Neuron (in vitro differentiated cells): Measurements from ENCODE around the gene PGAP1.

Experiments used
- H2AFZ ChIP-seq: one replicate; pipeline ENCODE4 v1.6.1; 2013; ENCODE audit warnings: low read depth, mild to moderate bottlenecking, inconsistent platforms, low read length, moderate library complexity
- H3K27me3 ChIP-seq: one replicate; pipeline ENCODE4 v1.6.1; 2013; ENCODE audit warnings: low read length; ENCODE audit not compliant: insufficient read depth
- H3K36me3 ChIP-seq: one replicate; pipeline ENCODE4 v1.6.1; 2013; ENCODE audit warnings: low read length; ENCODE audit not compliant: insufficient read depth
- H3K4me1 ChIP-seq: one replicate; pipeline ENCODE4 v1.6.1; 2013; ENCODE audit warnings: low read length; ENCODE audit not compliant: insufficient read depth
- H3K4me3 ChIP-seq: 2 replicates; pipeline ENCODE4 v1.5.1; 2013; ENCODE audit warnings: mild to moderate bottlenecking, low read length, moderate library complexity
- H3K9me3 ChIP-seq: one replicate; pipeline ENCODE4 v1.6.1; 2013; ENCODE audit warnings: low read length

The PGAP1 gene

GRCh38 chr2:196926562-196927375 is at the start of gene PGAP1:
TSS of gene PGAP1 (minus strand) at chr2:196926707. CDS start at chr2:196926616, 91 bp downstream.
- Histone ChIP-seq H3K4me1 (peaks cover 22% of the 10 kb centered on the region), H3K4me3 (peak within 1 kb of the TSS; percentile 87), H3K9me3 (no peaks in the 10 kb centered on the region), H3K27me3 (no peaks in the 10 kb centered on the region), H2AFZ (peak within 1 kb of the TSS; percentile 59), H3K36me3 (no peaks in the 10 kb centered on the region)

GRCh38 chr2:196974970-196975369 is 48.5 kb upstream of the PGAP1 start:
- Histone ChIP-seq H3K4me1 (peaks cover 9% of the 10 kb centered on the region), H2AFZ (no peak overlapping the region)

GRCh38 chr2:196971574-196972279 is 45.2 kb upstream of the PGAP1 start:
- no peaks in the 10 kb centered on the region for H3K27me3 ChIP-seq
- H2AFZ ChIP-seq = no peak overlapping the region
- H3K9me3 ChIP-seq = no peaks in the 10 kb centered on the region
- peaks cover 12% of the 10 kb centered on the region for H3K4me1 ChIP-seq
- no peak overlapping the region for H3K4me3 ChIP-seq
- H3K36me3 ChIP-seq = no peaks in the 10 kb centered on the region

More at GRCh38 chr2:196974970-196975369, 48.5 kb upstream of the PGAP1 start:
- H3K27me3 ChIP-seq = no peaks in the 10 kb centered on the region
- no peaks in the 10 kb centered on the region for H3K36me3 ChIP-seq
- H3K4me3 ChIP-seq = no peak overlapping the region
- no peaks in the 10 kb centered on the region for H3K9me3 ChIP-seq

GRCh38 chr2:196970099-196970498 is 43.6 kb upstream of the PGAP1 start:
- no peaks in the 10 kb centered on the region for H3K36me3 ChIP-seq
- H3K27me3 ChIP-seq = no peaks in the 10 kb centered on the region
- no peak overlapping the region for H2AFZ ChIP-seq
- no peaks in the 10 kb centered on the region for H3K9me3 ChIP-seq
- H3K4me3 ChIP-seq = no peak overlapping the region
- H3K4me1 ChIP-seq = peaks cover 12% of the 10 kb centered on the region

GRCh38 chr2:196968516-196968915 is 42.0 kb upstream of the PGAP1 start:
- no peaks in the 10 kb centered on the region for H3K9me3 ChIP-seq
- H2AFZ ChIP-seq = no peak overlapping the region
- peaks cover 12% of the 10 kb centered on the region for H3K4me1 ChIP-seq
- no peaks in the 10 kb centered on the region for H3K27me3 ChIP-seq
- no peak overlapping the region for H3K4me3 ChIP-seq
- no peaks in the 10 kb centered on the region for H3K36me3 ChIP-seq

GRCh38 chr2:196967775-196968174 is 41.3 kb upstream of the PGAP1 start:
- Histone ChIP-seq H3K9me3 (no peaks in the 10 kb centered on the region), H2AFZ (no peak overlapping the region), H3K4me1 (peaks cover 12% of the 10 kb centered on the region), H3K27me3 (no peaks in the 10 kb centered on the region), H3K4me3 (no peak overlapping the region), H3K36me3 (no peaks in the 10 kb centered on the region)

- no peaks in the 10 kb centered on the region for H3K9me3 ChIP-seq
- no peaks in the 10 kb centered on the region for H3K36me3 ChIP-seq
- no peaks in the 10 kb centered on the region for H3K27me3 ChIP-seq
- peak overlapping the region; percentile 63 for H2AFZ ChIP-seq
- peaks cover 12% of the 10 kb centered on the region for H3K4me1 ChIP-seq
- H3K4me3 ChIP-seq = no peak overlapping the region
These were observed 40.6 kb upstream of the PGAP1 start for GRCh38 chr2:196967116-196967515.

GRCh38 chr2:196966061-196966460 is 39.6 kb upstream of the PGAP1 start:
- Histone ChIP-seq H3K9me3 (no peaks in the 10 kb centered on the region), H2AFZ (no peak overlapping the region), H3K4me3 (no peak overlapping the region), H3K27me3 (no peaks in the 10 kb centered on the region), H3K36me3 (no peaks in the 10 kb centered on the region), H3K4me1 (peaks cover 6% of the 10 kb centered on the region)

GRCh38 chr2:196965651-196966050 is 39.1 kb upstream of the PGAP1 start:
- H2AFZ ChIP-seq = no peak overlapping the region
- H3K27me3 ChIP-seq = no peaks in the 10 kb centered on the region
- H3K4me3 ChIP-seq = no peak overlapping the region
- H3K4me1 ChIP-seq = peaks cover 6% of the 10 kb centered on the region
- H3K36me3 ChIP-seq = no peaks in the 10 kb centered on the region
- no peaks in the 10 kb centered on the region for H3K9me3 ChIP-seq

- Histone ChIP-seq H3K27me3 (no peaks in the 10 kb centered on the region), H3K4me1 (peaks cover 6% of the 10 kb centered on the region), H3K9me3 (no peaks in the 10 kb centered on the region), H3K4me3 (no peak overlapping the region), H2AFZ (no peak overlapping the region), H3K36me3 (no peaks in the 10 kb centered on the region)
These were observed 37.5 kb upstream of the PGAP1 start for GRCh38 chr2:196963961-196964360.

- no peaks in the 10 kb centered on the region for H3K27me3 ChIP-seq
- H3K4me1 ChIP-seq = peaks cover 6% of the 10 kb centered on the region
- no peaks in the 10 kb centered on the region for H3K36me3 ChIP-seq
- H3K4me3 ChIP-seq = no peak overlapping the region
- H2AFZ ChIP-seq = no peak overlapping the region
- no peaks in the 10 kb centered on the region for H3K9me3 ChIP-seq
These were observed 36.5 kb upstream of the PGAP1 start for GRCh38 chr2:196963043-196963442.

- H2AFZ ChIP-seq = no peak overlapping the region
- no peaks in the 10 kb centered on the region for H3K27me3 ChIP-seq
- H3K4me3 ChIP-seq = no peak overlapping the region
- H3K9me3 ChIP-seq = no peaks in the 10 kb centered on the region
- peaks cover 5% of the 10 kb centered on the region for H3K4me1 ChIP-seq
- H3K36me3 ChIP-seq = no peaks in the 10 kb centered on the region
These were observed 35.8 kb upstream of the PGAP1 start for GRCh38 chr2:196962325-196962724.

GRCh38 chr2:196961889-196962288 is 35.4 kb upstream of the PGAP1 start:
- peaks cover under 1% of the 10 kb centered on the region for H3K4me1 ChIP-seq
- no peak overlapping the region for H3K4me3 ChIP-seq
- H3K9me3 ChIP-seq = no peaks in the 10 kb centered on the region
- no peaks in the 10 kb centered on the region for H3K27me3 ChIP-seq
- H3K36me3 ChIP-seq = no peaks in the 10 kb centered on the region
- H2AFZ ChIP-seq = no peak overlapping the region
